Activated naive CD4-positive, alpha-beta T cell treated with anti-CD3 and anti-CD28 coated beads, Interleukin-2, amount 10 ng/mL, durations not matched to agents 7 days and 5 days (primary cell): ENCODE measurements around the gene PIK3IP1.
A peak's percentile ranks its signal among the peaks of the same experiment; 100 is the strongest.
"Not testable (repeated sequence)": the region's sequence is repeated elsewhere in the genome, so short reads cannot be mapped to it uniquely, and the experiment has no call there.

Experiments
- CTCF ChIA-PET: fragments of 350-600 bp; sonication (Branson Sonifier 250); formaldehyde crosslinking; loops from one replicate; lab custom pipeline; 2021; ENCODE audit warnings: antibody characterized with exemption; lab: Charles Lee
- DNase-seq: peaks from one replicate; pipeline ENCODE4 v3.0.0-alpha.2; 2020
- H3K27ac Mint-ChIP-seq: one replicate; pipeline ENCODE4 v1.8.0; 2021; ENCODE audit warnings: mild to moderate bottlenecking, moderate library complexity, mixed read lengths
- H3K27me3 Mint-ChIP-seq: one replicate; pipeline ENCODE4 v1.8.0; 2021; ENCODE audit warnings: mild to moderate bottlenecking, mixed read lengths
- H3K36me3 Mint-ChIP-seq: one replicate; pipeline ENCODE4 v1.8.0; 2021; ENCODE audit warnings: mixed read lengths
- H3K4me1 Mint-ChIP-seq: one replicate; pipeline ENCODE4 v1.8.0; 2021; ENCODE audit warnings: mixed read lengths
- H3K4me3 Mint-ChIP-seq: one replicate; pipeline ENCODE4 v1.8.0; 2021; ENCODE audit warnings: mild to moderate bottlenecking, moderate library complexity, mixed read lengths
- H3K9me3 Mint-ChIP-seq: one replicate; pipeline ENCODE4 v1.8.0; 2021; ENCODE audit warnings: mixed read lengths

PIK3IP1 gene

GRCh38 chr22:31246687-31247086, 45.6 kb downstream of the PIK3IP1 start:
- DNase-seq, result no peak
- CTCF ChIA-PET, result interaction anchor here (1.1 to 1.3 kb wide), 3 partner anchors 14 to 27 kb away, joined by 3 to 8 read pairs (median 3); no protein-coding TSS in a partner anchor
- Mint-ChIP-seq H3K36me3 (peaks cover 23% of the 10 kb centered on the region), H3K4me1 (peaks cover 44% of the 10 kb centered on the region), H3K4me3 (no peak overlapping the region), H3K9me3 (no peaks in the 10 kb centered on the region), H3K27ac (peak overlapping the region; percentile 72), H3K27me3 (no peaks in the 10 kb centered on the region)

GRCh38 chr22:31245998-31246397, 46.3 kb downstream of the PIK3IP1 start:
- H3K4me3 Mint-ChIP-seq, DNase-seq, H3K27ac Mint-ChIP-seq, H3K27me3 Mint-ChIP-seq, CTCF ChIA-PET, H3K9me3 Mint-ChIP-seq: not testable (repeated sequence)
- Mint-ChIP-seq H3K36me3 (peaks cover 26% of the 10 kb centered on the region), H3K4me1 (peaks cover 44% of the 10 kb centered on the region)

GRCh38 chr22:31244943-31245451, 47.3 kb downstream of the PIK3IP1 start:
- Mint-ChIP-seq H3K4me3 (no peak overlapping the region), H3K9me3 (no peaks in the 10 kb centered on the region), H3K27ac (peak overlapping the region; percentile 79), H3K36me3 (peaks cover 27% of the 10 kb centered on the region), H3K4me1 (peaks cover 46% of the 10 kb centered on the region), H3K27me3 (no peaks in the 10 kb centered on the region)
- CTCF ChIA-PET, result interaction anchor here (0.6 kb wide), 1 partner anchor 72 kb away, joined by 3 read pairs; no protein-coding TSS in a partner anchor
- no peak for DNase-seq

DNA sequence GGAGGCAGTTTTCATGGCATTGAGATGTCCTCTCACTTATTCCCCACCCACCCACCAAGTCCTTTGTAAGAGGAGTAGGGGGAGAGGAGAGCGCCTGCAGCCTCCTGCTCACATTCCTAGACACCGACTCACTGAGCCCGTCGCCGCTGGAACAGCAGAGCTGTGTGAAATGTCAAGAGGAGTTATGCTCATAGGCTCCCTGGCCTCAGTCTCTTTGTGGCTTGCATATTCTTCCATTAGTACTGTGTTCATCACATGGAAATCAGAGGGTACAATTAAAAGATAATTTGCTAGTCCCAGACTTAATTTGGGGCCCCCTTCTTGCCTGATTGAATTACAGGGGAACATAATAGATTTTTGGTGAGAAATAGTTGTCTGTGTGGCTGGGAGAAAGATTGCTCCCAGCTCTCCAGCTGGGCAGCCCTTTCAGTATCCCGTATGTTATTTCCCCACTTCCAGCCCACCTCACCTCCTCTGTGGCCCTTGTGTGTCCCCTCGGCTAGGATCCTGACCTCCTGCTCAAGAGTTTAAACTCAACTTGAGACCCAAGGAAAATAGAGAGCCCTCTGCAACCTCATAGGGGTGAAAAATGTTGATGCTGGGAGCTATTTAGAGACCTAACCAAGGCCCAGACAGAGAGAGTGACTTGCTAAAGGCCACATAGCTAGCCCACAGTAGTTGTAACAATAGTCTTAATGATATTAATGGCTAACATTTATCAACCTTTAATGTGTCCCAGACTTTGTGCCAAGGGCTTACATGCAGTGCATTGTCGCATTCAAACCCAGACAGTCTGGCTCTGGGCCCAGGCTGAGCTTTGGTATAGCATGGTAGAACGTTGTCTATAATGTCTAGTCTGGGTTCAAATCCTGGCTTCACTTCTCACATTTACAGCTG, 48.0 kb downstream of the PIK3IP1 start:
- Mint-ChIP-seq H3K36me3 (peaks cover 30% of the 10 kb centered on the region), H3K27me3 (no peaks in the 10 kb centered on the region), H3K4me3 (no peak overlapping the region), H3K9me3 (no peaks in the 10 kb centered on the region), H3K4me1 (peaks cover 47% of the 10 kb centered on the region), H3K27ac (peak overlapping the region; percentile 79)
- DNase-seq, result no peak
- CTCF ChIA-PET, result interaction anchor here (0.6 kb wide), 1 partner anchor 71 kb away, joined by 3 read pairs; no protein-coding TSS in a partner anchor

DNA sequence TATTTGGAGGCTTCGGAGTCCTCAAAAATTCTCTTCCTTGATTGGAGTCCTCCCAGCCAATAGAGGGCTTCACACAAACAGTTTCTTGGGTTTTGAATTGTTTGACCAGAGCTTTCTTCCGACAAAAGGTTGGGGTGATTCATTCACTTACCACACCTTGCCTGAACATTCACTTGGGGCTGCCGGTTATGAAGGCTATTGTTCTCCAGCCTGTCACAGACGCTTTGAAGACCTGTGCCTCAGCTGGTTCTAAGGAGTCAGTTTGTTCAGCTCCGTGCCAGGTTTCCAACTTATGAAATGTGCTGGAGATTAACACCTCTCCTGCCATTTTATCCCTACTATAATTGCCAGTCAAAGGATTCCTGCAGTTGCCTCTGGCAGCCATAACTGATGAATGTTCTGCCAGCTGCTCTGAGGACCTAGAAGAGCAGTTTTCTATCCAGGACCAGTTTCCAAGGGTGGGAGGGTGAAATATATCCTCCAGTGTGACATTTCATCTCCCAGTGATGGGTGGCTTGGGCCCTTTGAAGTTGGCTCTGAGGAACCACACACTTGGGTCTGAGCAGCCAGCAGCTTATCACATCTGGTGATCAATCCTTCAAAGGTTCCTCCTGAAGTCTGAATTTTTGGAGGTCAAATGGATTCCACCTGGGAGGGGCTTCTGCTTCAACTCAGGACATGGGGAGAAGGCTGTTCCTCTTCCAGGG, 48.8 kb downstream of the PIK3IP1 start:
- DNase-seq, result no peak
- no peak overlapping the region for H3K4me3 Mint-ChIP-seq
- peaks cover 43% of the 10 kb centered on the region for H3K4me1 Mint-ChIP-seq

DNA sequence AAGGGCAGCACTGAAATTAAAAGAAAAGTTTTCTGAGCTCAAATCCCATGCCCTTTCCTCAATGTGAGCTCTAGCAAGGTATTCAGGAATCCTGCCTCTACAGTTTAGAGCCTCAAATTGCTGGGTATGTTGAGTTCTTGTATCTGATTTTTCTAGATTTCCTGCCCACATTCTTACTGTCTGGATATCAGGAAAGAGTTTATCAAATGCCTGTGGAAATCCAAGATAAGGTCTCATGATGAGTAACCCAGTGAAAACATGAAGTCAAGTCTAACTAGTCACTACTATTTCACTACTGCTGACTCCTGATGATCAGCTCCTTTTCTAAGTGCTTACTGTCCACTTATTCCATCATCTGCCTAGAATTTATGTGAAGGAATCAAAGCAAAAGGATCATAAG, 50.4 kb downstream of the PIK3IP1 start:
- CTCF ChIA-PET, result no interaction called here
- H3K27ac Mint-ChIP-seq, result no peak overlapping the region
- H3K9me3 Mint-ChIP-seq, result no peaks in the 10 kb centered on the region
- no peak for DNase-seq
- H3K4me1 Mint-ChIP-seq, result peaks cover 39% of the 10 kb centered on the region
- peaks cover 26% of the 10 kb centered on the region for H3K36me3 Mint-ChIP-seq
- no peaks in the 10 kb centered on the region for H3K27me3 Mint-ChIP-seq
- no peak overlapping the region for H3K4me3 Mint-ChIP-seq

More for the DNA sequence above, 48.8 kb downstream of the PIK3IP1 start:
- CTCF ChIA-PET, result no interaction called here
- H3K36me3 Mint-ChIP-seq, result peaks cover 31% of the 10 kb centered on the region
- H3K27me3 Mint-ChIP-seq, result no peaks in the 10 kb centered on the region
- H3K9me3 Mint-ChIP-seq, result no peaks in the 10 kb centered on the region
- no peak overlapping the region for H3K27ac Mint-ChIP-seq

DNA sequence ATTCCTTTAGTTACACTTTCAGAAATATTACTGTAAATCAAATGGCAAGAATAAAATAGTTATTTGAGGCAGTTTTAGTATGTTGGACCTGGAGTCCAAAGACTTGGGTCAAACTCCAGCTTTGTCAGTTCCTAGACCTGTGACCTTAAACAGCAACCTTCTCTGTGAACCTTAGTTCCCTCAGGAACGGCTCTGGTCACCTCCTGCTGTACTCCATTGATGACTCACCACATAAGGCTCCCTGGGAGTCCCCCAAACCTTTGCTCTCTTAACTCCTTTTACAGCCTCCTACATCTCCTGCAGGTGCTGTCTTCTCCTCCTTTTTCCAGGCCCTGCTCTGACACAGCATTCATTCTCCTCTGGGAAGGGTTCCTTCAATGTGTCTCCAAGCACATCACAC, 51.1 kb downstream of the PIK3IP1 start:
- no peak overlapping the region for H3K4me3 Mint-ChIP-seq
- CTCF ChIA-PET, result interaction anchor here (1.4 kb wide), 1 partner anchor 23 kb away, joined by 3 read pairs; no protein-coding TSS in a partner anchor
- H3K27me3 Mint-ChIP-seq, result no peaks in the 10 kb centered on the region
- H3K4me1 Mint-ChIP-seq, result peaks cover 37% of the 10 kb centered on the region
- no peaks in the 10 kb centered on the region for H3K9me3 Mint-ChIP-seq
- H3K36me3 Mint-ChIP-seq, result peaks cover 26% of the 10 kb centered on the region
- DNase-seq, result no peak
- H3K27ac Mint-ChIP-seq, result no peak overlapping the region

- H3K27ac Mint-ChIP-seq, result no peak overlapping the region
- H3K36me3 Mint-ChIP-seq, result peaks cover 32% of the 10 kb centered on the region
- peaks cover 38% of the 10 kb centered on the region for H3K4me1 Mint-ChIP-seq
- H3K4me3 Mint-ChIP-seq, result no peak overlapping the region
- CTCF ChIA-PET, result interaction anchor here (0.7 to 1.9 kb wide), 3 partner anchors 14 to 28 kb away, joined by 3 to 6 read pairs (median 3); no protein-coding TSS in a partner anchor
- no peak for DNase-seq
- no peaks in the 10 kb centered on the region for H3K27me3 Mint-ChIP-seq
- no peaks in the 10 kb centered on the region for H3K9me3 Mint-ChIP-seq
Measured at GRCh38 chr22:31239771-31240370, 52.4 kb downstream of the PIK3IP1 start.

- peaks cover 41% of the 10 kb centered on the region for H3K36me3 Mint-ChIP-seq
- CTCF ChIA-PET, result no interaction called here
- H3K4me1 Mint-ChIP-seq, result peaks cover 30% of the 10 kb centered on the region
- no peaks in the 10 kb centered on the region for H3K27me3 Mint-ChIP-seq
- H3K9me3 Mint-ChIP-seq, result no peaks in the 10 kb centered on the region
- no peak overlapping the region for H3K4me3 Mint-ChIP-seq
- no peak overlapping the region for H3K27ac Mint-ChIP-seq
- no peak for DNase-seq
Measured at GRCh38 chr22:31238057-31238456, 54.2 kb downstream of the PIK3IP1 start.

DNA sequence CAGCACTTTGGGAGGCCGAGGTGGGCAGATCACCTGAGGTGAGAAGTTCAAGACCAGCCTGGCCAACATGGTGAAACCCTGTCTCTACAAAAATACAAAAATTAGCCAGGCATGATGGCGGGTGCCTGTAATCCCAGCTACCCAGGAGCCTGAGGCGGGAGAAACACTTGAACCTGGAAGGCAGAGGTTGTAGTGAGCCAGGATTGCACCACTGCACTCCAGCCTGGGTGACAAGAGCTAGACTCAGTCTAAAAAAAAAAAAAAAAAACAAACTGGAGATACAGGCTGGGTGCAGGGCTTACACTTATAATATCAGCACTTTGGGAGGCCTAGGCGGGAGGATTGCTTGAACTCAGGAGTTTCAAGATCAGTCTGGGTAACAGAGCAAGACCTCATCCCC, 56.2 kb downstream of the PIK3IP1 start:
- not testable (repeated sequence) for H3K27ac Mint-ChIP-seq
- H3K4me1 Mint-ChIP-seq, result peaks cover 35% of the 10 kb centered on the region
- CTCF ChIA-PET, result interaction anchor here (0.7 to 1.1 kb wide), 2 partner anchors 38 to 57 kb away, joined by 3 read pairs; no protein-coding TSS in a partner anchor

DNA sequence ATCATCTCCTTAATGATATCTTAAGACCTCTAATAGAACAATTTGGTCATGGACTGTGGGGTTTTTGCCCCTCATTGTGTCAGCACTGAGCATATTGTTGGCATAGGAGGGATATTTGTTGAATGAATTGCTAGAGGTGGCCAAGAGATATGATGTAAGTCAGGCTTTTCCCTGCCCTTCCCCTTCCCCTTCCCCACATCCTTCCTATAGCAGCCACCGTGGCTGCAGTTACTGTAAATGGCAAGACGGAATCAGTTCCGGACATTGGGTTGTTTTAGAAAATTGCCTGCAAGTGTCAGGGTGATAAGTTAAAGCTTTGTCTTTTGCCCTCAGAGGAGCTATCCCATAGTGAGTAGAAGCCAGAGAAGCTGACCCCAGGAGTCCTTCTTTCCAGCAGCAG, 57.2 kb downstream of the PIK3IP1 start:
- Mint-ChIP-seq H3K9me3 (no peaks in the 10 kb centered on the region), H3K4me3 (no peak overlapping the region), H3K4me1 (peaks cover 44% of the 10 kb centered on the region), H3K27ac (no peak overlapping the region), H3K36me3 (peaks cover 27% of the 10 kb centered on the region), H3K27me3 (no peaks in the 10 kb centered on the region)
- CTCF ChIA-PET, result interaction anchor here (1.1 kb wide), 1 partner anchor 39 kb away, joined by 3 read pairs; no protein-coding TSS in a partner anchor
- no peak for DNase-seq

More for the DNA sequence above, 56.2 kb downstream of the PIK3IP1 start:
- not testable (repeated sequence) for H3K9me3 Mint-ChIP-seq, DNase-seq, H3K27me3 Mint-ChIP-seq, H3K4me3 Mint-ChIP-seq
- peaks cover 31% of the 10 kb centered on the region for H3K36me3 Mint-ChIP-seq

DNA sequence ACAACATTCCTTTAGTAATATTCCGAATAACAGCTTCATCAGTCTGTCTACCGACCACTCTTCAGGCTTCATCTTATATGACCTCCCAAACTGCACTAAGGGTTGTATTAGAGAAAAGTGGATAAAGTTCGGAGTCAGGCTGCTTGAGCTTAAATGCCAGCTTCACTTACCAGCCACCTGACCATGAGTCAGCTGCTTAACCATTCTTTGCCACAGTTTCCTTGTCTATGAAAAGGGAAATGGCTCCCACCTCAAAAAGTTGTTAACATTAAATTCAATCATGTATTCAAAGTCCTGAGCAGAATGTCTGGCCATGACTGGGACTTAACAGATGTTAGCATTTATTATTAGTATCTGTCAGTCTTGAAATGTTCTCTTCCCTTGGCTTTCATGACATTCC, 59.3 kb downstream of the PIK3IP1 start:
- no peak overlapping the region for H3K4me3 Mint-ChIP-seq
- peak overlapping the region; percentile 39 for H3K27ac Mint-ChIP-seq
- H3K27me3 Mint-ChIP-seq, result no peaks in the 10 kb centered on the region

More for the DNA sequence above, 59.3 kb downstream of the PIK3IP1 start:
- CTCF ChIA-PET, result interaction anchor here (1.4 to 1.8 kb wide), 4 partner anchors 21 to 144 kb away, joined by 6 to 9 read pairs (median 6); partner anchors contain the start of genes LIMK2 and SELENOM
- no peak for DNase-seq
- Mint-ChIP-seq H3K4me1 (peaks cover 48% of the 10 kb centered on the region), H3K36me3 (peaks cover 34% of the 10 kb centered on the region), H3K9me3 (no peaks in the 10 kb centered on the region)
